ENCODE data around the gene UBAP1L.
"Not testable (repeated sequence)": the region's sequence is repeated elsewhere in the genome, so short reads cannot be mapped to it uniquely, and the experiment has no call there.

UBAP1L gene

DNA sequence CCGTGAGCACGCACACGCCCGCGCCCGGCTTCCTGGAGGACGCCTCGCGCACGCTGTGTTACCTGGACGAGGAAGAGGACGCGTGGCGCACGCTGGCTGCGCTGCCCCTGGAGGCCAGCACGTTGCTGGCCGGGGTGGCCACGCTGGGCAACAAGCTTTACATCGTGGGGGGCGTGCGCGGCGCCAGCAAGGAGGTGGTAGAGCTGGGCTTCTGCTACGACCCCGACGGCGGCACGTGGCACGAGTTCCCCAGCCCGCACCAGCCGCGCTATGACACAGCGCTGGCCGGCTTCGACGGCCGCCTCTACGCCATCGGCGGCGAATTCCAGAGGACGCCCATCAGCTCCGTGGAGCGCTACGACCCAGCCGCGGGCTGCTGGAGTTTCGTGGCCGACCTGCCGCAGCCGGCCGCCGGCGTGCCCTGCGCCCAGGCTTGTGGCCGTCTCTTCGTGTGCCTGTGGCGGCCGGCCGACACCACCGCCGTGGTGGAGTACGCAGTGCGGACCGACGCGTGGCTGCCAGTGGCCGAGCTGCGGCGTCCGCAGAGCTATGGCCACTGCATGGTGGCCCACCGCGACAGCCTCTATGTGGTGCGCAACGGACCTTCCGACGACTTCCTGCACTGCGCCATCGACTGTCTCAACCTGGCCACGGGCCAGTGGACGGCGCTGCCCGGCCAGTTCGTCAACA lies 37.6 kb downstream of the UBAP1L start:
- no peak overlapping the region for H3K4me2 ChIP-seq (ENCODE audit: insufficient read depth, low read length)
- no peak overlapping the region for H3K27ac ChIP-seq (ENCODE audit: low read length)
- no peak overlapping the region for H2AFZ ChIP-seq (ENCODE audit: low read depth, low read length)
- no peaks in the 10 kb centered on the region for H3K36me3 ChIP-seq (ENCODE audit: insufficient read depth, low read length)
- DNase-seq (no peak), ATAC-seq (ENCODE audit: insufficient read depth, low read depth) (no peak)
- no peak overlapping the region for H3K9ac ChIP-seq (ENCODE audit: low read depth, low read length)
- no peak for TF ChIP-seq EZH2 (IDR thresholded peaks at IDR 0.05; ENCODE audit: borderline replicate concordance, low read depth, low read length, severe bottlenecking)
- TF ChIP-seq, protein P1, sequence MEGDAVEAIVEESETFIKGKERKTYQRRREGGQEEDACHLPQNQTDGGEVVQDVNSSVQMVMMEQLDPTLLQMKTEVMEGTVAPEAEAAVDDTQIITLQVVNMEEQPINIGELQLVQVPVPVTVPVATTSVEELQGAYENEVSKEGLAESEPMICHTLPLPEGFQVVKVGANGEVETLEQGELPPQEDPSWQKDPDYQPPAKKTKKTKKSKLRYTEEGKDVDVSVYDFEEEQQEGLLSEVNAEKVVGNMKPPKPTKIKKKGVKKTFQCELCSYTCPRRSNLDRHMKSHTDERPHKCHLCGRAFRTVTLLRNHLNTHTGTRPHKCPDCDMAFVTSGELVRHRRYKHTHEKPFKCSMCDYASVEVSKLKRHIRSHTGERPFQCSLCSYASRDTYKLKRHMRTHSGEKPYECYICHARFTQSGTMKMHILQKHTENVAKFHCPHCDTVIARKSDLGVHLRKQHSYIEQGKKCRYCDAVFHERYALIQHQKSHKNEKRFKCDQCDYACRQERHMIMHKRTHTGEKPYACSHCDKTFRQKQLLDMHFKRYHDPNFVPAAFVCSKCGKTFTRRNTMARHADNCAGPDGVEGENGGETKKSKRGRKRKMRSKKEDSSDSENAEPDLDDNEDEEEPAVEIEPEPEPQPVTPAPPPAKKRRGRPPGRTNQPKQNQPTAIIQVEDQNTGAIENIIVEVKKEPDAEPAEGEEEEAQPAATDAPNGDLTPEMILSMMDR (IDR thresholded peaks at IDR 0.05; ENCODE audit: borderline replicate concordance, extremely low read depth, low read length, poor library complexity, severe bottlenecking), result no peak
- no peaks in the 10 kb centered on the region for H3K27me3 ChIP-seq (ENCODE audit: insufficient read depth, low read length, poor library complexity)
- no peaks in the 10 kb centered on the region for H4K20me1 ChIP-seq (ENCODE audit: insufficient read depth, low read length)
- no peak overlapping the region for H3K4me3 ChIP-seq (ENCODE audit: low read depth in 1 of 2, low read length in 2 of 2)
- peaks cover 7% of the 10 kb centered on the region for H3K4me1 ChIP-seq (ENCODE audit: insufficient read depth, low read length)
- H3K9me3 ChIP-seq (ENCODE audit: insufficient read depth, low read length, severe bottlenecking), result no peaks in the 10 kb centered on the region
- H3K79me2 ChIP-seq (ENCODE audit: insufficient read depth, low read length), result no peaks in the 10 kb centered on the region

DNA sequence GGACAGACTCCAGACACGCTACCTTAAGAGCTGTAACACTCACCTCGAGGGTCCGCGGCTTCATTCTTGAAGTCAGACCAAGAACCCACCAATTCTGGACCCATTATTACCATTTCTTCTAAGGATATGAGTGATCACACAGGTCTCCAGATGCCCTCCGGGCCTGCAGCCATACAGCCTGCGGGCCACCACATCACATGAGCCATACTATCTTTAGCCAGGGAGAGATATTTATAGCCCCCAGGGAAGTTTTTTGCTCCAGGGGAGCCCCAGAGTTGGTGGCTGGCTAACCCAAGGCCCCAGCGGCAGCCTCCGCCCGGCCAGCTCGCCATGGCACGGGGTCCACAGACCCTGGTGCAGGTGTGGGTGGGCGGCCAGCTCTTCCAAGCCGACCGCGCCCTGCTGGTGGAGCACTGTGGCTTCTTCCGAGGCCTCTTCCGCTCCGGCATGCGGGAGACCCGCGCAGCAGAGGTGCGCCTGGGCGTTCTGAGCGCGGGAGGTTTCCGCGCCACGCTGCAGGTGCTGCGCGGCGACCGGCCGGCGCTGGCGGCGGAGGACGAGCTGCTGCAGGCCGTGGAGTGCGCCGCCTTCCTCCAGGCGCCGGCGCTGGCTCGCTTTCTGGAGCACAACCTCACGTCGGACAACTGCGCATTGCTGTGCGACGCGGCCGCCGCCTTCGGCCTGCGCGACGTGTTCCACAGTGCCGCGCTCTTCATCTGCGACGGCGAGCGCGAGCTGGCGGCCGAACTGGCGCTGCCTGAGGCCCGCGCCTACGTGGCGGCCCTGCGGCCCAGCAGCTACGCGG lies 38.3 kb downstream of the UBAP1L start, which contains the start of gene KBTBD13:
Gene KBTBD13, plus strand, starts transcription at position 261 of the 805 bp plus-strand sequence. Its CDS starts 70 bp downstream, at position 331.
- Histone ChIP-seq H3K79me2 (ENCODE audit: insufficient read depth, low read length) (no peaks in the 10 kb centered on the region), H3K27me3 (ENCODE audit: insufficient read depth, low read length, poor library complexity) (no peaks in the 10 kb centered on the region), H2AFZ (ENCODE audit: low read depth, low read length) (no peak within 1 kb of the TSS), H3K4me1 (ENCODE audit: insufficient read depth, low read length) (no peaks in the 10 kb centered on the region), H3K36me3 (ENCODE audit: insufficient read depth, low read length) (no peaks in the 10 kb centered on the region), H4K20me1 (ENCODE audit: insufficient read depth, low read length) (no peaks in the 10 kb centered on the region), H3K9ac (ENCODE audit: low read depth, low read length) (no peak within 1 kb of the TSS), H3K4me2 (ENCODE audit: insufficient read depth, low read length) (no peak within 1 kb of the TSS), H3K27ac (ENCODE audit: low read length) (no peak within 1 kb of the TSS), H3K9me3 (ENCODE audit: insufficient read depth, low read length, severe bottlenecking) (no peaks in the 10 kb centered on the region), H3K4me3 (ENCODE audit: low read depth in 1 of 2, low read length in 2 of 2) (no peak within 1 kb of the TSS)
- no peak for ATAC-seq (ENCODE audit: insufficient read depth, low read depth)
- TF ChIP-seq EZH2 (IDR thresholded peaks at IDR 0.05; ENCODE audit: borderline replicate concordance, low read depth, low read length, severe bottlenecking), result no peak
- TF ChIP-seq, protein P1 (IDR thresholded peaks at IDR 0.05; ENCODE audit: borderline replicate concordance, extremely low read depth, low read length, poor library complexity, severe bottlenecking), result no peak
- no peak for DNase-seq

DNA sequence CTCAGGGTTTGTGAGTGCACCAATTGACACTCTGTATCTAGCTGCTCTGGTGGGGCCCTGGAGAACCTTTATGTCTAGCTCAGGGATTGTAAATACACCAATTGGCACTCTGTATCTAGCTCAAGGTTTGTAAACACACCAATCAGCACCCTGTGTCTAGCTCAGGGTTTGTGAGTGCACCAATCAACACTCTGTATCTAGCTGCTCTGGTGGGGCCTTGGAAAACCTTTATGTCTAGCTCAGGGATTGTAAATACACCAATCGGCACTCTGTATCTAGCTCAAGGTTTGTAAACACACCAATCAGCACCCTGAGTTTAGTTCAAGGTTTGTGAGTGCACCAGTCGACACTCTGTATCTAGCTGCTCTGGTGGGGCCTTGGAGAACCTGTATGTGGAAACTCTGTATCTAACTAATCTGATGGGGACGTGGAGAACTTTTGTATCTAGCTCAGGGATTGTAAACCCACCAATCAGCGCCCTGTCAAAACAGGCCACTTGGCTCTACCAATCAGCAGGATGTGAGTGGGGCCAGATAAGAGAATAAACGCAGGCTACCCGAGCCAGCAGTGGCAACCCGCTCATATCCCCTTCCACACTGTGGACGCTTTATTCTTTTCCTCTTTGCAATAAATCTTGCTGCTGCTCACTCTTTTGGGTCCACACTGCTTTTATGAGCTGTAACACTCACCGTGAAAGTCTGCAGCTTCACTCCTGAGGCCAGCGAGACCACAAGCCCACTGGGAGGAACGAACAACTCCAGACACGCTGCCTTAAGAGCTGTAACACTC lies 39.2 kb downstream of the UBAP1L start:
- not testable (repeated sequence) for DNase-seq; H3K9me3 ChIP-seq (ENCODE audit: insufficient read depth, low read length, severe bottlenecking); H3K4me2 ChIP-seq (ENCODE audit: insufficient read depth, low read length); H3K4me1 ChIP-seq (ENCODE audit: insufficient read depth, low read length); ATAC-seq (ENCODE audit: insufficient read depth, low read depth); H3K36me3 ChIP-seq (ENCODE audit: insufficient read depth, low read length); H3K27ac ChIP-seq (ENCODE audit: low read length); H4K20me1 ChIP-seq (ENCODE audit: insufficient read depth, low read length); H2AFZ ChIP-seq (ENCODE audit: low read depth, low read length); H3K27me3 ChIP-seq (ENCODE audit: insufficient read depth, low read length, poor library complexity); H3K79me2 ChIP-seq (ENCODE audit: insufficient read depth, low read length); H3K9ac ChIP-seq (ENCODE audit: low read depth, low read length); H3K4me3 ChIP-seq (ENCODE audit: low read depth in 1 of 2, low read length in 2 of 2)

DNA sequence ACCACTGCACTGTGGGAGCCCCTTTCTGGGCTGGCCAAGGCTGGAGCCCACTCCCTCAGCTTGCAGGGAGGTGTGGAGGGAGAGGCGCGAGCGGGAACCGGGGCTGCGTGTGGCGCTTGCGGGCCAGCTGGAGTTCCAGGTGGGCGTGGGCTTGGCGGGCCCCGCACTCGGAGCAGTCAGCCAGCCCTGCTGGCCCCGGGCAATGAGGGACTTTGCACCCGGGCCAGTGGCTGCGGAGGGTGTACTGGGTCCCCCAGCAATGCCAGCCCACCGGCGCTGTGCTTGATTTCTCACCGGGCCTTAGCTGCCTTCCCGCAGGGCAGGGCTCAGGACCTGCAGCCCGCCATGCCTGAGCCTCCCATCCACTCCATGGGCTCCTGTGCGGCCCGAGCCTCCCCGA lies 40.1 kb downstream of the UBAP1L start:
- H3K27ac ChIP-seq (ENCODE audit: low read length); H3K4me3 ChIP-seq (ENCODE audit: low read depth in 1 of 2, low read length in 2 of 2); H4K20me1 ChIP-seq (ENCODE audit: insufficient read depth, low read length); H3K27me3 ChIP-seq (ENCODE audit: insufficient read depth, low read length, poor library complexity); H3K36me3 ChIP-seq (ENCODE audit: insufficient read depth, low read length); ATAC-seq (ENCODE audit: insufficient read depth, low read depth); H3K9me3 ChIP-seq (ENCODE audit: insufficient read depth, low read length, severe bottlenecking); DNase-seq; H2AFZ ChIP-seq (ENCODE audit: low read depth, low read length); H3K79me2 ChIP-seq (ENCODE audit: insufficient read depth, low read length); H3K4me1 ChIP-seq (ENCODE audit: insufficient read depth, low read length); H3K4me2 ChIP-seq (ENCODE audit: insufficient read depth, low read length); H3K9ac ChIP-seq (ENCODE audit: low read depth, low read length): not testable (repeated sequence)
